Upper lobe of right lung (tissue), 1 donor: ENCODE data around the gene RITA1. TPM values are rescaled to one million over a fixed set of nuclear protein-coding genes. Genes with fewer than 3 reads are reported as not detected.

Experiments
- ATAC-seq: fragments of 200-7000 bp; cut with Tn5 transposase; one replicate; pipeline ENCODE4 v1.9.1; 2020; ENCODE audit warnings: mild to moderate bottlenecking, moderate library complexity
- DNase-seq: peaks from one replicate; pipeline ENCODE4 v3.0.0-alpha.2; 2020
- H3K27ac ChIP-seq: fragments of 200-600 bp; one replicate; pipeline ENCODE4 v1.8.0; 2022
- H3K27me3 ChIP-seq: fragments of 200-600 bp; one replicate; pipeline ENCODE4 v1.8.0; 2022; ENCODE audit warnings: mild to moderate bottlenecking
- H3K36me3 ChIP-seq: fragments of 200-600 bp; one replicate; pipeline ENCODE4 v1.8.0; 2022
- H3K4me1 ChIP-seq: fragments of 200-600 bp; one replicate; pipeline ENCODE4 v1.8.0; 2022
- H3K4me3 ChIP-seq: fragments of 200-600 bp; one replicate; pipeline ENCODE4 v1.8.0; 2022; ENCODE audit warnings: mild to moderate bottlenecking
- H3K9me3 ChIP-seq: fragments of 200-600 bp; one replicate; pipeline ENCODE4 v1.8.0; 2022
- intact Hi-C: fragments of 100-400 bp; cut with DNase I; formaldehyde crosslinking; loops from one replicate; pipeline ENCODE4 v1.11.0; 2022
- total RNA-seq: library from RNA; stranded (reverse); fragmentation: NEBNext Ultra II Directional; extraction: Animal tissue kit (Norgen Biotek cat#: 25700); gene quantifications from one replicate; pipeline ENCODE4 v1.2.1, GENCODE V29; 2021
- TF ChIP-seq, protein P1 (sequence below): fragments of 200-600 bp; IDR thresholded peaks from one replicate; pipeline ENCODE4 v1.8.0; 2022; ENCODE audit warnings: antibody characterized with exemption
- donor health status: DM: no; HTN: yes; CAD: no; lungs with severe emphysema.

The RITA1 gene
- total RNA-seq, 1 donor from 2014 or later = 16.4 TPM

DNA sequence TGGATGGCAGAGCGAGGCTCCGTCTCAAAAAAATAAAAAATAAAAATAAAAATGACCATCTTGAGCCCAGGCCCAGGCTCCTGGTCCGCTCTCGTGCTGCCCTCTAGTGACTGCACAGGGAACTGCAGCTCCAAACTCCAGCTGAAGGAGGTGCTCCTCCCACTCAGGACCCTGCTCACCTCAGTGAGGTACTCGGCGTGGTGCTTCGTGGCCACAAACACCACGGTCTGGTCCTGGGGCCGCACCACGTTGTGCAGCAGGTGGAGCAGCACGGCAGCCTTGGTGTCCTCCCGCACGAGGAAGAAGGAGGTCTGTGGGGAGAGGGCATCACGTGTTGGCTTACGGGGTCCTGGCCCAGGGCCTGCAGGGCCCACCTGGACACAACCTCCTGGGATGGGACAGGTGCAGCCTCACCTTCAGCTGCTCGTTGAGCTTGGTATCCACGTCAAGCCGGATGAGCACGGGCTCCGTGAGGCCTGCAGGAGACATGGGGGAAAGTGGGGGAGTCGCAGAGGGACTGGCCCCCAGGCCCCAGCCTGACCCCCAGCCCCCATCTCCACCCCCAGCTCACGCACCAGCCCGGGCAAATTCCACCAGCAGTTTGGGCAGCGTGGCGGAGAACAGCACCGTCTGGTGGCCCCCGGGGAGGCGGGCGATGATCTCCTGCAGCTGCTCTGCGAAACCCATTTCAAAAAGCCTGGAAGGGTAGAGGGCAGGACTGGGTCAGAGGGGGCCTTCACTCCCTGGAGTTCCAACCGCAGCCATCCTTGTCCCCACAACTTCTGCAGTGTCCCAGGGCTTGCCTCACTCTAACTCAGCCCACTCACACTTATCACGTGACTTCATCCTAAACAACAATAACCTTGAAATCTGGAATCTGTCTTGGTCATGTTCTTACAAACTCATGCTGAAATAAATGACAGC is 10.8 kb upstream of the RITA1 start:
- no peaks in the 10 kb centered on the region for H3K9me3 ChIP-seq
- H3K27me3 ChIP-seq = no peaks in the 10 kb centered on the region
- H3K4me1 ChIP-seq = peaks cover 4% of the 10 kb centered on the region
- no peak overlapping the region for H3K4me3 ChIP-seq
- peaks cover 100% of the 10 kb centered on the region for H3K36me3 ChIP-seq
- H3K27ac ChIP-seq = no peak overlapping the region
- TF ChIP-seq, protein P1, sequence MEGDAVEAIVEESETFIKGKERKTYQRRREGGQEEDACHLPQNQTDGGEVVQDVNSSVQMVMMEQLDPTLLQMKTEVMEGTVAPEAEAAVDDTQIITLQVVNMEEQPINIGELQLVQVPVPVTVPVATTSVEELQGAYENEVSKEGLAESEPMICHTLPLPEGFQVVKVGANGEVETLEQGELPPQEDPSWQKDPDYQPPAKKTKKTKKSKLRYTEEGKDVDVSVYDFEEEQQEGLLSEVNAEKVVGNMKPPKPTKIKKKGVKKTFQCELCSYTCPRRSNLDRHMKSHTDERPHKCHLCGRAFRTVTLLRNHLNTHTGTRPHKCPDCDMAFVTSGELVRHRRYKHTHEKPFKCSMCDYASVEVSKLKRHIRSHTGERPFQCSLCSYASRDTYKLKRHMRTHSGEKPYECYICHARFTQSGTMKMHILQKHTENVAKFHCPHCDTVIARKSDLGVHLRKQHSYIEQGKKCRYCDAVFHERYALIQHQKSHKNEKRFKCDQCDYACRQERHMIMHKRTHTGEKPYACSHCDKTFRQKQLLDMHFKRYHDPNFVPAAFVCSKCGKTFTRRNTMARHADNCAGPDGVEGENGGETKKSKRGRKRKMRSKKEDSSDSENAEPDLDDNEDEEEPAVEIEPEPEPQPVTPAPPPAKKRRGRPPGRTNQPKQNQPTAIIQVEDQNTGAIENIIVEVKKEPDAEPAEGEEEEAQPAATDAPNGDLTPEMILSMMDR = peak; percentile 99
- DNase-seq = peak; percentile 83
- intact Hi-C loops = loop anchor here (10.0 kb wide), 1 partner anchor 120 kb away; the partner anchor contains the start of gene DTX1
- peak; percentile 92 for ATAC-seq

DNA sequence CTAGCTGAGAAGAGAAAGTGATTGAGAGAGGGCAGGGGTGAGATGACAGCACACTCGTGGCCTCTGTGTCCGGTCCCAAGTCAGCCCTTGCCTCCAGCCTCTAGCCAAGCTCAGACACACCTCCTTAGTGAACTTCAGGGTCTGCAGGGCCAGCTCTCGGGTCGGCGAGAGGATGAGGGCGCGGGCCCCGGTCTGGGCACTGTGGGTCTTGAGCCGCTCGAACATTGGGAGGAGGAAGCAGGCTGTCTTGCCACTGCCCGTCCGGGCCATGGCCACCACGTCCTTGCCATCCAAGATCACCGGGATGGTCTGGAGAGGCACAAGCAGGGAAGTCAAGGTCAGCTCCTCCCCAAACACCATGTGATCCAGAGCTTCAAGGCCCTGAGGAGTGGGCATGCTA is 6.5 kb upstream of the RITA1 start:
- no peak for ATAC-seq
- TF ChIP-seq, protein P1 = no peak
- Histone ChIP-seq H3K9me3 (no peaks in the 10 kb centered on the region), H3K27me3 (no peaks in the 10 kb centered on the region), H3K36me3 (peaks cover 72% of the 10 kb centered on the region), H3K4me3 (no peak overlapping the region), H3K27ac (no peak overlapping the region), H3K4me1 (peaks cover 9% of the 10 kb centered on the region)
- intact Hi-C loops = loop anchor here (10.0 kb wide), 1 partner anchor 124 kb away; the partner anchor contains the start of gene DTX1
- no peak for DNase-seq

- TF ChIP-seq, protein P1 = no peak
- Histone ChIP-seq H3K36me3 (peaks cover 58% of the 10 kb centered on the region), H3K4me1 (peaks cover 9% of the 10 kb centered on the region), H3K4me3 (no peak overlapping the region), H3K27me3 (no peaks in the 10 kb centered on the region), H3K9me3 (no peaks in the 10 kb centered on the region), H3K27ac (no peak overlapping the region)
- ATAC-seq (no peak), DNase-seq (no peak)
- intact Hi-C loops = no loop called here
Observed at GRCh38 chr12:113180333-113180732, 5.2 kb upstream of the RITA1 start.

- TF ChIP-seq, protein P1 = no peak
- Histone ChIP-seq H3K4me3 (no peak overlapping the region), H3K4me1 (peaks cover 18% of the 10 kb centered on the region), H3K27ac (no peak overlapping the region), H3K9me3 (no peaks in the 10 kb centered on the region), H3K27me3 (no peaks in the 10 kb centered on the region), H3K36me3 (peaks cover 42% of the 10 kb centered on the region)
- no peak for DNase-seq
- no peak for ATAC-seq
- intact Hi-C loops = no loop called here
Observed at GRCh38 chr12:113181975-113182374, 3.5 kb upstream of the RITA1 start.

DNA sequence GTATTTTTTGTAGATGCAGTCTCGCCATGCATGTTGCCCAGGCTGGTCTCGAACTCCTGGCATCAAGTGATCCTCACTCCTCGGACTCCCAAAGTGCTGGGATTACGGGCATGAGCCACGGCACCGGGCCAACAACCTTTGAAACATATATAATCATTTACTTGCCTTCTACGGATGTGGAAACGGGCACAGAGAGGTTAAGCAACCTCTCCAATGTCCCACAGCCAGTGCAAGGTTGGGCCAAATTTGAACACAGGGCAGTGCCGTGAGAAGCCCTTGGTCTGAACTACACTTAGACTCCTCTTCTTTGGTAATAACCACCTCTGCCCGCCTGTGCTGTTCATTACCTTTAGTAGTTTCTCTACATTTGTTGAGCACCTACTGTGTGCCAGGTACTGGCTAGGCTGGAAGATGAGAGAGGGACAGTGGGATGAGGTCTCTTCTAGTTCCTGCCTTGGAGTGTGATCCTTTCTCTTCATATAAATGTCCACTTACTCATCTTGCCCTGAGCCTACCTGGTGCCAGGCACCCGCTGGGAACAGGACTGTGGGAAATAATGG is 2.4 kb upstream of the RITA1 start:
- Histone ChIP-seq H3K9me3 (no peaks in the 10 kb centered on the region), H3K4me1 (peaks cover 22% of the 10 kb centered on the region), H3K27me3 (no peaks in the 10 kb centered on the region), H3K36me3 (peaks cover 31% of the 10 kb centered on the region), H3K27ac (no peak overlapping the region), H3K4me3 (no peak overlapping the region)
- no peak for ATAC-seq
- DNase-seq = no peak
- intact Hi-C loops = no loop called here
- TF ChIP-seq, protein P1 = no peak
